ENCODE measurements around the gene NAV2.
"Not testable (repeated sequence)": the region's sequence is repeated elsewhere in the genome, so short reads cannot be mapped to it uniquely, and the experiment has no call there.

NAV2 gene

GRCh38 chr11:20061776-20062175 is 349.1 kb downstream of the NAV2 start:
- in situ Hi-C loops (cut with HindIII; ENCODE audit: low sequenced_read_pairs) = no loop called here

- in situ Hi-C loops (cut with HindIII; ENCODE audit: low sequenced_read_pairs) = no loop called here
Observed at GRCh38 chr11:20064961-20065405, 352.3 kb downstream of the NAV2 start.

GRCh38 chr11:20065406-20065805 is 352.8 kb downstream of the NAV2 start:
- in situ Hi-C loops (cut with HindIII; ENCODE audit: low sequenced_read_pairs) = no loop called here

GRCh38 chr11:20066013-20066782 is 353.6 kb downstream of the NAV2 start:
- in situ Hi-C loops (cut with HindIII; ENCODE audit: low sequenced_read_pairs) = no loop called here

GRCh38 chr11:20066783-20067156 is 354.1 kb downstream of the NAV2 start:
- in situ Hi-C loops (cut with HindIII; ENCODE audit: low sequenced_read_pairs) = no loop called here

- in situ Hi-C loops (cut with HindIII; ENCODE audit: low sequenced_read_pairs) = no loop called here
Observed at GRCh38 chr11:20067665-20068064, 355.0 kb downstream of the NAV2 start.

- in situ Hi-C loops (cut with HindIII; ENCODE audit: low sequenced_read_pairs) = no loop called here
Observed at GRCh38 chr11:20068691-20069090, 356.1 kb downstream of the NAV2 start.

GRCh38 chr11:20070459-20070858 is 357.8 kb downstream of the NAV2 start:
- in situ Hi-C loops (cut with HindIII; ENCODE audit: low sequenced_read_pairs) = no loop called here

- in situ Hi-C loops (cut with HindIII; ENCODE audit: low sequenced_read_pairs) = no loop called here
Observed at GRCh38 chr11:20075627-20076026, 363.0 kb downstream of the NAV2 start.

- in situ Hi-C loops (cut with HindIII; ENCODE audit: low sequenced_read_pairs) = no loop called here
Observed at GRCh38 chr11:20078846-20079245, 366.2 kb downstream of the NAV2 start.

GRCh38 chr11:20080032-20080685 is 367.5 kb downstream of the NAV2 start:
- in situ Hi-C loops (cut with HindIII; ENCODE audit: low sequenced_read_pairs) = no loop called here

- in situ Hi-C loops (cut with HindIII; ENCODE audit: low sequenced_read_pairs) = no loop called here
Observed at GRCh38 chr11:20081336-20081735, 368.7 kb downstream of the NAV2 start.

GRCh38 chr11:20083877-20084276 is 371.2 kb downstream of the NAV2 start:
- in situ Hi-C loops (cut with HindIII; ENCODE audit: low sequenced_read_pairs) = not testable (repeated sequence)

- in situ Hi-C loops (cut with HindIII; ENCODE audit: low sequenced_read_pairs) = no loop called here
Observed at GRCh38 chr11:20084921-20085814, 372.5 kb downstream of the NAV2 start.

GRCh38 chr11:20085918-20086317 is 373.3 kb downstream of the NAV2 start:
- in situ Hi-C loops (cut with HindIII; ENCODE audit: low sequenced_read_pairs) = no loop called here

GRCh38 chr11:20087118-20087521 is 374.5 kb downstream of the NAV2 start:
- in situ Hi-C loops (cut with HindIII; ENCODE audit: low sequenced_read_pairs) = no loop called here

- in situ Hi-C loops (cut with HindIII; ENCODE audit: low sequenced_read_pairs) = no loop called here
Observed at GRCh38 chr11:20088397-20089225, 376.0 kb downstream of the NAV2 start.

GRCh38 chr11:20089367-20089766 is 376.7 kb downstream of the NAV2 start:
- in situ Hi-C loops (cut with HindIII; ENCODE audit: low sequenced_read_pairs) = no loop called here

GRCh38 chr11:20089796-20090653 is 377.4 kb downstream of the NAV2 start:
- in situ Hi-C loops (cut with HindIII; ENCODE audit: low sequenced_read_pairs) = no loop called here
